Left lung (tissue), 10 donors: Measurements from ENCODE around the gene PDSS1. TPM values are rescaled to one million over a fixed set of nuclear protein-coding genes. Genes with fewer than 3 reads are reported as not detected.

Experiments used
- ATAC-seq: fragments of 200-7000 bp; cut with Tn5 transposase; one replicate; pipeline ENCODE4 v1.9.1; 2020; ENCODE audit warnings: moderate library complexity
- DNase-seq, 4 donors: peaks; one replicate each; pipeline ENCODE4 v3.0.0-alpha.2; 2013 to 2020
- H3K27ac ChIP-seq, 2 donors: fragments of 200-600 bp; sonication (generic) in 1 of 2; one replicate each; pipeline versions ENCODE4 v1.5.0 to v1.8.0; 2020 to 2021
- H3K27me3 ChIP-seq, 2 donors: fragments of 200-600 bp; sonication (generic) in 1 of 2; one replicate each; pipeline versions ENCODE4 v1.5.0 to v1.8.0; 2020 to 2021
- H3K36me3 ChIP-seq, 2 donors: fragments of 200-600 bp; sonication (generic) in 1 of 2; one replicate each; pipeline versions ENCODE4 v1.5.0 to v1.8.0; 2020 to 2021
- H3K4me1 ChIP-seq, 2 donors: fragments of 200-600 bp; one replicate each; pipeline ENCODE4 v1.8.0; 2021
- H3K4me3 ChIP-seq, 2 donors: fragments of 200-600 bp; sonication (generic) in 1 of 2; one replicate each; pipeline versions ENCODE4 v1.5.0 to v1.8.0; 2020 to 2021; ENCODE audit warnings: mild to moderate bottlenecking in 1 of 2
- H3K9me3 ChIP-seq, 2 donors: fragments of 200-600 bp; sonication (generic) in 1 of 2; one replicate each; pipeline versions ENCODE4 v1.5.0 to v1.8.0; 2020 to 2021
- intact Hi-C, 2 donors: fragments of 100-400 bp; cut with DNase I; formaldehyde crosslinking; loops; one replicate each; pipeline versions ENCODE4 v1.11.2 to v1.14.2; 2022
- polyA plus RNA-seq, 6 donors: library from polyadenylated mRNA; unstranded; fragments of 120-200 nt; gene quantifications; one replicate each; pipeline ENCODE4 v1.2.1, GENCODE V29; 2013; ENCODE audit not compliant: insufficient read length in 6 of 6
- total RNA-seq, 2 donors: library from RNA; stranded (reverse); fragmentation: NEBNext Ultra II Directional; extraction: Animal tissue kit (Norgen Biotek cat#: 25700); gene quantifications; one replicate each; pipeline ENCODE4 v1.2.1, GENCODE V29; 2021
- TF ChIP-seq, protein P1 (sequence below), 2 donors: fragments of 200-600 bp; sonication (generic) in 1 of 2; IDR thresholded peaks; one replicate each; pipeline versions ENCODE4 v1.5.0 to v1.8.0; 2021; ENCODE audit warnings: antibody characterized with exemption in 2 of 2
- donor health status: DM: no; HTN: yes; CAD: no.
- donor health status: DM: no; HTN: no; CAD: no.

The PDSS1 gene
- total and polyA plus RNA-seq, 8 donors = 7.1 to 17.3 (median 12.7) TPM

- TF ChIP-seq, protein P1, sequence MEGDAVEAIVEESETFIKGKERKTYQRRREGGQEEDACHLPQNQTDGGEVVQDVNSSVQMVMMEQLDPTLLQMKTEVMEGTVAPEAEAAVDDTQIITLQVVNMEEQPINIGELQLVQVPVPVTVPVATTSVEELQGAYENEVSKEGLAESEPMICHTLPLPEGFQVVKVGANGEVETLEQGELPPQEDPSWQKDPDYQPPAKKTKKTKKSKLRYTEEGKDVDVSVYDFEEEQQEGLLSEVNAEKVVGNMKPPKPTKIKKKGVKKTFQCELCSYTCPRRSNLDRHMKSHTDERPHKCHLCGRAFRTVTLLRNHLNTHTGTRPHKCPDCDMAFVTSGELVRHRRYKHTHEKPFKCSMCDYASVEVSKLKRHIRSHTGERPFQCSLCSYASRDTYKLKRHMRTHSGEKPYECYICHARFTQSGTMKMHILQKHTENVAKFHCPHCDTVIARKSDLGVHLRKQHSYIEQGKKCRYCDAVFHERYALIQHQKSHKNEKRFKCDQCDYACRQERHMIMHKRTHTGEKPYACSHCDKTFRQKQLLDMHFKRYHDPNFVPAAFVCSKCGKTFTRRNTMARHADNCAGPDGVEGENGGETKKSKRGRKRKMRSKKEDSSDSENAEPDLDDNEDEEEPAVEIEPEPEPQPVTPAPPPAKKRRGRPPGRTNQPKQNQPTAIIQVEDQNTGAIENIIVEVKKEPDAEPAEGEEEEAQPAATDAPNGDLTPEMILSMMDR (IDR thresholded peaks at IDR 0.05) = no peak
- intact Hi-C loops = no loop called here
- Histone ChIP-seq H3K4me1 (peaks cover 0 to 4% of the 10 kb centered on the region in 2 donors), H3K36me3 (no peaks in the 10 kb centered on the region), H3K9me3 (no peaks in the 10 kb centered on the region), H3K4me3 (no peak overlapping the region), H3K27ac (no peak overlapping the region), H3K27me3 (no peaks in the 10 kb centered on the region)
- no peak for ATAC-seq
- no peak for DNase-seq
Measured at GRCh38 chr10:26790221-26790995, 92.9 kb downstream of the PDSS1 start.

DNA sequence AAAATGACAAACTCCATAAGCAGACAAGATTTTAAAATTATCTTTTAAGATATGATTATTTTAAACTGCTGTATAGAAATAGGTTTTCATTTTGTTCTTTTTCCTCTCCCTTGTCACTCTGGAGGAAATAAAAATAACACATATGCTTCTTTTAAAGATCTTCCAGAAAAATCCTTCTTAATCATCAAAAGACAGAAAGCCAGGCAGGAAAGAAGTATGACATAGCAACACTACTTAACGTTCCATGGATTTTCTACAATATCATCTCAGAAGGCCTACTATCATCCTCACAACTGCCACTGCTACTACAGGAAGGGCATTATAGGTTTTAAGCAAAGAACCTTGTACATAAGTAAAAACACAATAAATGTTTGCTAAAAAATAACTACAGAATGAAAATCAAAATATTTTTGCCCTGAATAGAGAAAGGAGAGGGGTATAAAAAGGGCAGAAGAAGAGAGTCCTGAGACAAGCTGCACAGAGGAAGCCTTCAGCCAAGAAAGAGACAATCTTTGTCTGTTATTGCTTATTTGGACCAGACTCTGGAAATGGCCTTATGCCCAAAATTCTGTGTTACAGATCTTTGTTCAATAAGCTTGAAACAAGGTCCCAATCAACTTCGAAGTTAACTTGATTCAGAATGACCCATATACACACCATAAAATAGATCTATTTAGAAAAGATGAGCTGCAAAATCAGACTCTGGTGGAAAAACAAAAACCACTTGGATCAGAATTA, 95.4 kb downstream of the PDSS1 start:
- ATAC-seq = no peak
- intact Hi-C loops = no loop called here
- DNase-seq = no peak

More for the DNA sequence above, 95.4 kb downstream of the PDSS1 start:
- H3K36me3 ChIP-seq = no peaks in the 10 kb centered on the region
- TF ChIP-seq, protein P1 (IDR thresholded peaks at IDR 0.05) = no peak
- H3K9me3 ChIP-seq = peaks cover 0 to 6% of the 10 kb centered on the region in 2 donors
- H3K4me1 ChIP-seq = peaks cover 0 to 4% of the 10 kb centered on the region in 2 donors
- H3K27me3 ChIP-seq = no peaks in the 10 kb centered on the region
- peak overlapping the region in 1 of 2 donors; percentile 25 for H3K27ac ChIP-seq
- H3K4me3 ChIP-seq = no peak overlapping the region

Other genes with a start within 250 kb of the PDSS1 start
- 10 to 100 TPM; 46.8 to 59.7 TPM for gene ABI1, start 163.3 kb downstream of the PDSS1 start, total RNA-seq
- gene ABI1, start 163.3 kb downstream of the PDSS1 start, polyA plus RNA-seq = 10 to 100 TPM; 59.5 to 71.6 (median 66.2) TPM